Esophagus (tissue), 2 donors: ENCODE data around the gene DTNA. TPM values are rescaled to one million over a fixed set of nuclear protein-coding genes. Genes with fewer than 3 reads are reported as not detected.
"Not testable (repeated sequence)": the region's sequence is repeated elsewhere in the genome, so short reads cannot be mapped to it uniquely, and the experiment has no call there.

Experiments
- H3K27ac ChIP-seq, 2 donors: one replicate each; pipeline ENCODE4 v1.5.1; 2013; ENCODE audit warnings: low read depth in 2 of 2, mild to moderate bottlenecking in 2 of 2, inconsistent platforms in 1 of 2, low read length in 1 of 2, moderate library complexity in 1 of 2
- H3K27me3 ChIP-seq, 2 donors: one replicate each; pipeline ENCODE4 v1.6.1; 2013; ENCODE audit warnings: low read length in 2 of 2, control low read depth in 1 of 2, mild to moderate bottlenecking in 1 of 2; ENCODE audit not compliant: insufficient read depth in 2 of 2, control insufficient read depth in 1 of 2
- H3K36me3 ChIP-seq, 2 donors: one replicate each; pipeline ENCODE4 v1.6.1; 2013; ENCODE audit warnings: low read length in 1 of 2; ENCODE audit not compliant: control insufficient read depth in 2 of 2, insufficient read depth in 2 of 2
- H3K4me1 ChIP-seq, 2 donors: one replicate each; pipeline ENCODE4 v1.6.1; 2013; ENCODE audit warnings: low read length in 1 of 2; ENCODE audit not compliant: control insufficient read depth in 2 of 2, insufficient read depth in 2 of 2
- H3K4me3 ChIP-seq, 2 donors: one replicate each; pipeline ENCODE4 v1.5.1; 2013; ENCODE audit warnings: low read length in 2 of 2, mild to moderate bottlenecking in 2 of 2, low read depth in 1 of 2, moderate library complexity in 1 of 2
- H3K9me3 ChIP-seq, 2 donors: one replicate each; pipeline ENCODE4 v1.6.1; 2013; ENCODE audit warnings: mild to moderate bottlenecking in 2 of 2, low read depth in 1 of 2, low read length in 1 of 2, moderate library complexity in 1 of 2; ENCODE audit not compliant: control insufficient read depth in 2 of 2, insufficient read depth in 1 of 2
- WGBS, 2 donors: extraction: QIAGEN DNeasy Blood & Tissue Kit; methylation state at CpG; one replicate each; pipeline ENCODE4 v1.1.7; 2013; 5-methylcytosine and 5-hydroxymethylcytosine counted together
- polyA plus RNA-seq, 2 donors: library from polyadenylated mRNA; stranded (reverse); fragments of 200-250 nt; gene quantifications; one replicate each; pipeline ENCODE4 v1.2.3, GENCODE V29; 2013
- donor health status: healthy with polysubstance abuse.
- donor health status: Bipolar disorder and iron deficiency.

The DTNA gene
- polyA plus RNA-seq, 2 donors = 6.7 to 15.0 TPM

GRCh38 chr18:34716111-34716510 lies 6.0 kb downstream of the DTNA start:
- not testable (repeated sequence) for H3K4me3 ChIP-seq, H3K4me1 ChIP-seq, H3K9me3 ChIP-seq, H3K27ac ChIP-seq, H3K27me3 ChIP-seq, H3K36me3 ChIP-seq
- 90 to 92% methylated on average over 14 of the region's 14 CpGs for WGBS, 2 donors

- Histone ChIP-seq H3K36me3 (no peaks in the 10 kb centered on the region), H3K4me3 (no peak overlapping the region), H3K27ac (no peak overlapping the region), H3K4me1 (no peaks in the 10 kb centered on the region), H3K9me3 (no peaks in the 10 kb centered on the region), H3K27me3 (no peaks in the 10 kb centered on the region)
- WGBS, 2 donors = 67 to 81% methylated on average over 1 of the region's 1 CpG
These were observed 8.5 kb downstream of the DTNA start for GRCh38 chr18:34718610-34719009.

GRCh38 chr18:34720220-34720619 lies 10.1 kb downstream of the DTNA start:
- Histone ChIP-seq H3K9me3 (no peaks in the 10 kb centered on the region), H3K4me3 (no peak overlapping the region), H3K27ac (no peak overlapping the region), H3K4me1 (no peaks in the 10 kb centered on the region), H3K27me3 (no peaks in the 10 kb centered on the region), H3K36me3 (no peaks in the 10 kb centered on the region)
- WGBS, 2 donors = 82 to 87% methylated on average over 1 of the region's 1 CpG

GRCh38 chr18:34723143-34723542 lies 13.0 kb downstream of the DTNA start:
- 69 to 73% methylated on average over 3 of the region's 3 CpGs for WGBS, 2 donors
- Histone ChIP-seq H3K9me3 (no peaks in the 10 kb centered on the region), H3K4me3 (no peak overlapping the region), H3K27me3 (no peaks in the 10 kb centered on the region), H3K4me1 (no peaks in the 10 kb centered on the region), H3K36me3 (no peaks in the 10 kb centered on the region), H3K27ac (no peak overlapping the region)

- 82 to 91% methylated on average over 6 of the region's 6 CpGs for WGBS, 2 donors
- not testable (repeated sequence) for H3K36me3 ChIP-seq, H3K4me1 ChIP-seq, H3K27me3 ChIP-seq, H3K4me3 ChIP-seq, H3K27ac ChIP-seq, H3K9me3 ChIP-seq
These were observed 15.6 kb downstream of the DTNA start for GRCh38 chr18:34725737-34726136.

GRCh38 chr18:34726286-34727004 lies 16.3 kb downstream of the DTNA start:
- no peaks in the 10 kb centered on the region for H3K27me3 ChIP-seq
- no peak overlapping the region for H3K27ac ChIP-seq
- H3K4me3 ChIP-seq = no peak overlapping the region
- H3K4me1 ChIP-seq = no peaks in the 10 kb centered on the region
- H3K9me3 ChIP-seq = no peaks in the 10 kb centered on the region
- no peaks in the 10 kb centered on the region for H3K36me3 ChIP-seq
- WGBS, 2 donors = 68 to 73% methylated on average over 5 of the region's 5 CpGs

GRCh38 chr18:34729264-34729663 lies 19.2 kb downstream of the DTNA start:
- Histone ChIP-seq H3K27me3 (no peaks in the 10 kb centered on the region), H3K4me3 (no peak overlapping the region), H3K27ac (no peak overlapping the region), H3K9me3 (no peaks in the 10 kb centered on the region), H3K36me3 (no peaks in the 10 kb centered on the region), H3K4me1 (no peaks in the 10 kb centered on the region)
- 30 to 33% methylated on average over 2 of the region's 2 CpGs for WGBS, 2 donors

- no peak overlapping the region for H3K27ac ChIP-seq
- 46 to 68% methylated on average over 2 of the region's 2 CpGs for WGBS, 2 donors
- no peaks in the 10 kb centered on the region for H3K36me3 ChIP-seq
- H3K9me3 ChIP-seq = no peaks in the 10 kb centered on the region
- no peaks in the 10 kb centered on the region for H3K4me1 ChIP-seq
- H3K27me3 ChIP-seq = no peaks in the 10 kb centered on the region
- H3K4me3 ChIP-seq = no peak overlapping the region
These were observed 19.8 kb downstream of the DTNA start for GRCh38 chr18:34729740-34730355.

GRCh38 chr18:34730774-34731173 lies 20.7 kb downstream of the DTNA start:
- no peak overlapping the region for H3K4me3 ChIP-seq
- H3K27ac ChIP-seq = peak overlapping the region in 1 of 2 donors; percentile 38
- H3K36me3 ChIP-seq = no peaks in the 10 kb centered on the region
- no peaks in the 10 kb centered on the region for H3K9me3 ChIP-seq
- no peaks in the 10 kb centered on the region for H3K27me3 ChIP-seq
- H3K4me1 ChIP-seq = no peaks in the 10 kb centered on the region

- no peak overlapping the region for H3K27ac ChIP-seq
- no peak overlapping the region for H3K4me3 ChIP-seq
- WGBS, 2 donors = 62 to 81% methylated on average over 1 of the region's 1 CpG
- no peaks in the 10 kb centered on the region for H3K36me3 ChIP-seq
- no peaks in the 10 kb centered on the region for H3K27me3 ChIP-seq
- H3K9me3 ChIP-seq = no peaks in the 10 kb centered on the region
- H3K4me1 ChIP-seq = no peaks in the 10 kb centered on the region
These were observed 24.0 kb downstream of the DTNA start for GRCh38 chr18:34734056-34734455.
